Right hindlimb (tissue), 1 donor: Measurements from ENCODE around the gene THOC6.
"Not testable (repeated sequence)": the region's sequence is repeated elsewhere in the genome, so short reads cannot be mapped to it uniquely, and the experiment has no call there.

Source experiments
- DNase-seq: peaks from one replicate; pipeline ENCODE4 v3.0.0-alpha.2; 2018

Gene THOC6

DNA sequence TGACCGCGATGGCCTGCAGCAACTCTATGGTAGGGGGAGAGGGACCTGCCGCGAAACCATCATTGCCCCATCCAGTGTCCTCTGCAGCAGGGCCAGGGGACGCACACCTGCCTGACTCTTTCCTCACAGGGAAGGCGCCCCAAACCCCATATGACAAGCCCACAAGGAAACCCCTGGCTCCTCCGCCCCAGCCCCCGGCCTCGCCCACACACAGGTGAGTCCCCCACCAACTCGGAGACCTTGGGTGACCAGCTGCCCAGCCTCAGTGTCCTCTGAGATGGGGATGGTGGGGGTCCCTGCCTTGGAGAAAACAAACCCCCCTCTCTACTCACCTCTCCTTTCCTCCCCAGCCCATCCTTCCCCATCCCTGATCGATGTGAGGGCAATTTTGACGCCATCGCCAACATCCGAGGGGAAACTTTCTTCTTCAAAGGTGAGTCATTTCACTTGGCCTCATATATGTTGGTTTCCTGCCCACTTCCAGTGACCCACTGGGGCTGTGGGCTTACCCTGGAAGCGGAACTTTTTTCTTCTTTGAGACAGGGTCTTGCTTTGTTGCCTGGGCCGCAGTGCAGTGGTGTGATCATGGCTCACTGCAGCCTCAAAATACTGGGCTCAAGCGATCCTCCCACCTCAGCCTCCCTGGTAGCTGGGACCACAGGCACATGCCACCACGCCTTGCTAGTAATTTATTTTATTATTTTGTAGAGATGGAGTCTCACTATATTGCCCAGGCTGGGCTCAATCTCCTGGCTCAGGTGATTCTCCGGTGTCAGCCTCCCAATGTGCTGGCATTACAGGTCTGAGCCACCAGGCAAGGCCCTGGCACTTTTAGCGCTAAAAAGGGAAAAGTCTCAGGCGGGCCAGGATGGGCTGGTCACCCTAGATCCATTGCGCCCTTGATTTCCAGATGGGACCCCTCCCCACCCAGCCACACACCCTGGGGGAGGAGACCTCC is 33.6 kb downstream of the THOC6 start:
- DNase-seq: no peak

DNA sequence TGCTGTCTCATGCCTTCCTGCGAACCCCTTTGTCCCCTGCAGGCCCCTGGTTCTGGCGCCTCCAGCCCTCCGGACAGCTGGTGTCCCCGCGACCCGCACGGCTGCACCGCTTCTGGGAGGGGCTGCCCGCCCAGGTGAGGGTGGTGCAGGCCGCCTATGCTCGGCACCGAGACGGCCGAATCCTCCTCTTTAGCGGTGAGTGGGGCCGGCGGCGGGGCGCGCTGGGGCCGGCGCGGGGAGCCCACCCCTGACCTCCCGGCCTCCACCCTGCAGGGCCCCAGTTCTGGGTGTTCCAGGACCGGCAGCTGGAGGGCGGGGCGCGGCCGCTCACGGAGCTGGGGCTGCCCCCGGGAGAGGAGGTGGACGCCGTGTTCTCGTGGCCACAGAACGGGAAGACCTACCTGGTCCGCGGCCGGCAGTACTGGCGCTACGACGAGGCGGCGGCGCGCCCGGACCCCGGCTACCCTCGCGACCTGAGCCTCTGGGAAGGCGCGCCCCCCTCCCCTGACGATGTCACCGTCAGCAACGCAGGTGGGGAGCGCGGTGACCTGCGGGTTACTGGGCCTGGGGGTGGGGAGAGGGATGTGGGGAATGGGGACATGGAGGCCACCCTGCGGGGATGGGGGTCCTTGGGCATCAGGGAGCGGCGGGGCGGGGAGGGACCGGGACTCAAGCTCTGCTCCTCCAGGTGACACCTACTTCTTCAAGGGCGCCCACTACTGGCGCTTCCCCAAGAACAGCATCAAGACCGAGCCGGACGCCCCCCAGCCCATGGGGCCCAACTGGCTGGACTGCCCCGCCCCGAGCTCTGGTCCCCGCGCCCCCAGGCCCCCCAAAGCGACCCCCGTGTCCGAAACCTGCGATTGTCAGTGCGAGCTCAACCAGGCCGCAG is 34.5 kb downstream of the THOC6 start:
- peak; percentile 56 for DNase-seq

DNA sequence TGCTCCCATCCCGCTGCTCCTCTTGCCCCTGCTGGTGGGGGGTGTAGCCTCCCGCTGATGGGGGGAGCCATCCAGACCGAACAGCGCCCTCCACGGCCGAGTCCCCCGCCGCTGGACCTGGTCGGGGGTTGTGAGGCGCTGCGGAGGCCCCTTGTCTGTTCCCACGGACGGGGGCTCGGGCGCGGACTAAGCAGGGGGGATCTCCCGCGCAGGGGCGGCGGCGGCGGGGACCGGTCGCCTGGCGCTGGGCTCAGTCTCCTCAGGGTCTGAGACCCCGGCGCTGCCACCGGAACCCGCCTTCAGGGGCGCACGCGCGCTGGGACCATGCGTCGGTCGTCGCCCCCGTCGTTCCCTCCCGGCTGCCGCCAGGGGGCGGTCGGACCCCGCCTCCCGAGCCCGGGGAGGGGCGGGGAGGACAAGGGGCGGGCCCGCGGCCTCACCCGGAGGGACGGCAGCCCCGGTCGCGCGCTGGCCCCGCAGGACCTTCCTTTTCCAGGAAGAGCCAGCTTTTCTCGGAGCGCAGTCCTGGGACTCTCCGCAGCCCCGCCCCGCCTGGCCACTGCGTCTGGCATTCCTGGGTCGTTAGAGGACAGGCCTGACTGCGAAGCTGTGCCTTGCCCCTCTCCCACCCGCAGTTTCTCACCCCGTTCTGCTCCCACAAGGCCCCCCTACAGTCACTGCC is 35.3 kb downstream of the THOC6 start:
- peak; percentile 91 for DNase-seq

DNA sequence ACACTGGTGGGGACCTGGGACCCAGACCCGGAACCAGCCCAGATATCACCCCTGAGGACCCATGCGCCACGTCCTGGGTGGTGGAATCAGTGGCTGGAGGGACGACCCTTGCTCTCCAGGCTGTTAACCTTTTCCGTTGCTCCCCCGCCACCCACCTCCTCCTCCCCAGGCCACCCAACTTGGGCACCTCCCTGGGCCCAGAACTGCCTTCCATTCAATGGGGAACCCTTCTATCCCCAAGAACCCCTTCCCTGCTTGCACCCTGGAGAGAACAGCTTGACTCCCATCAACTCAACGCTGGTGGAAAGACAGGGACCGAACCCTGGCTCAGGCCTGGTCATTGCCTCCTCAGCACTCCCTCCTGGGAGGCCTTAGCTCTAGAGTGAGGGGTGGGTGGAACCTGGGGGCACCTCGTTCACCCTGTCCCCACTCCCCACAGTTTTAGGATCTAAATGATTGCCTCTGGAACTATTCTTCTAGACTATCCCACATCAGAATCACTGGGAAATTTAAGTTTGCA is 35.9 kb downstream of the THOC6 start:
- no peak for DNase-seq

- peak; percentile 36 for DNase-seq
Observed at GRCh38 chr16:3060339-3061127, 36.7 kb downstream of the THOC6 start.

- no peak for DNase-seq
Observed at GRCh38 chr16:3062553-3062952, 38.7 kb downstream of the THOC6 start.

- DNase-seq: no peak
Observed at GRCh38 chr16:3063625-3064386, 40.0 kb downstream of the THOC6 start.

- DNase-seq: peak; percentile 87
Observed at GRCh38 chr16:3065069-3065741, 41.4 kb downstream of the THOC6 start, which contains the start of gene IL32. Gene IL32, plus strand, starts transcription at chr16:3065640. Its CDS starts 172 bp downstream, at chr16:3065812.

DNA sequence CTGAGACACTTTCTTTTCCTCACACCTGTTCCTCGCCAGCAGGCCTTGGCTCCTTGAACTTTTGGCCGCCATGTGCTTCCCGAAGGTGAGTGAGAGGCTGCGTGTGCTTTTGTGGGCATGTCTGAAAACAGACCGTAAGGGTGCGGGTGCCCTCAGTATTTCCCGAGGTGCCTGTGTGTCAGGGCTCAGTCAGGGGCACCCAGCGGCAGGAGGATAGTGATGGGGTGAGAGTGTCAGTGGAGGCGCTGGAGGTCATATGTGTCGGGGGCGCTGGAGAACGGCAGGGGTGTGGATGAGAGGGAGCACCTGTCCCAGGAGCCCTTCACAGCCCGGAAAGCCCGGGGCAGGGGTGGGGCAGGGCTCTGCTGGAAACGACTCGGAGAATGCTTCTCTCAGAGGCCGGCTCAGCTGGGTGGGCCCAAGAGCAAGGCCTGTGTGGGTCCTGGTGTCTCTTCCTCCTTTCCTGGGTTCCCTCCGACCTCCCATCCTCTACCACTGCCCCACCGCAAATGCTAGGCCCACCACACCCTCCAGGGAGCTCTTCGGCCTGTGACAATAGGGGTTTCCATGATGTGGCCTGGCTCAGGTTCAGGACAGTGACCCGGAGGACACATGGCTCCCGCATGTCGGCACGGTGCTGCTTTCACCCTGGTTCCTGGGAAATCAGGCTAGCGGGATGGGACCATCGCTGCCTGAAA is 42.1 kb downstream of the THOC6 start:
- no peak for DNase-seq

DNA sequence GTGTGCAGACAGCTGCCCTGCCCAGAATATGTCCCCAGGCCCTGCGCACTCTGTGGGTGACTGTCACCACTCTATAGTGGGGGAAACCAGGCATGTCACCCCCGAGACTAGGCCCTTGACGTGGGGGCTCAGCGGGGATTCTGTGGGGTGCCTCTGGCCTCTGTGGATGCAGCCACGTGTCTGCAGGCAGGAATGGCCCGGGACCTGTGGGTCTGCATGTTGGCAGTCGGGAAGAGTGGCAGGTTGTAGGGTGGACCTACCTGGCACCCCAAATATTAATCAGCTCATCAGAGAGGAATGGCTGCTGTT is 42.6 kb downstream of the THOC6 start:
- no peak for DNase-seq

GRCh38 chr16:3068487-3068886 is 44.7 kb downstream of the THOC6 start:
- DNase-seq: no peak

DNA sequence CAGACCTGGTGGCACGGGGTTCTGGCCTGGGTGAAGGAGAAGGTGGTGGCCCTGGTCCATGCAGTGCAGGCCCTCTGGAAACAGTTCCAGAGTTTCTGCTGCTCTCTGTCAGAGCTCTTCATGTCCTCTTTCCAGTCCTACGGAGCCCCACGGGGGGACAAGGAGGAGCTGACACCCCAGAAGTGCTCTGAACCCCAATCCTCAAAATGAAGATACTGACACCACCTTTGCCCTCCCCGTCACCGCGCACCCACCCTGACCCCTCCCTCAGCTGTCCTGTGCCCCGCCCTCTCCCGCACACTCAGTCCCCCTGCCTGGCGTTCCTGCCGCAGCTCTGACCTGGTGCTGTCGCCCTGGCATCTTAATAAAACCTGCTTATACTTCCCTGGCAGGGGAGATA is 45.3 kb downstream of the THOC6 start:
- not testable (repeated sequence) for DNase-seq

DNA sequence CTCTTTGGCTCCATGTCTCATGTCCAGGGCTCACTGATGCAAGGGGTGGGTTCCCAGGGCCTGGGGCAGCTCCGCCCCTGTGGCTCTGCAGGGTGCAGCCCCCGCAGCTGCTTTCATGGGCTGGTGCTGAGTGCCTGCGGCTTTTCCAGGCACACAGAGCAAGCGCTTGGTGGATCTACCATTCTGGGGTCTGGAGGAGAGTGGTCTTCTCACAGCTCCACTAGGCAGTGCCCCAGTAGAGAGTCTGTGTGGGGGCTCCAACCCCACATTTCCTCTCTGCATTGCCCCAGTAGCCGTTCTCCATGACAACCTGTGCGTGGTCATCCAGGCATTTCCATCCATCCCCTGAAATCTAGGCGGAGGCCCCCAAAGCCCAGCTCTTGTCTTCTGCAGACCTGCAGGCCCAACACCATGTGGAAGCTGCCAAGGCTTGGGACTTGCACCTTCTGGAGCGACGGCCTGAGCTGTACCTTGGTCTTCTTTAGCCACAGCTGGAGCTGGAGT is 46.8 kb downstream of the THOC6 start:
- DNase-seq: no peak

DNA sequence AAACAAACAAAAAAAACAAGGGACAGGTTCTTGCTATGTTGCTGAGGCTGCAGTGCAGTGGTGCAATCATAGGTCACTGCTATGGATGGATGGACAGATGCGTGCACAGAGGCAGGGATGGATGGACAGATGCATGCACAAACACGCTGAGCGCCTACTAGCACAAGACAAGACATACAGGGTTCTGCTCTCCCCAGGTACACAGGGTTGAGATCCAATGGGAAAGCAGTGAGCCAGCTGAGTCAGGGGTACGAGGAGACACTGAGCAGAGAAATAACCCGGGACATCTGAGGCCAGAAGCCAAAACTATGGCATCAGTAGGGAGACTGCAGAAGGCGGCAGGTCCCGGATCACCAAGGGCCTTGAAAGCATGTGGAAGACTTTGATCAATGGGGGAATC is 47.8 kb downstream of the THOC6 start:
- no peak for DNase-seq

GRCh38 chr16:3072148-3072547 is 48.3 kb downstream of the THOC6 start:
- DNase-seq: not testable (repeated sequence)

- DNase-seq: not testable (repeated sequence)
Observed at GRCh38 chr16:3072576-3073263, 48.9 kb downstream of the THOC6 start.

DNA sequence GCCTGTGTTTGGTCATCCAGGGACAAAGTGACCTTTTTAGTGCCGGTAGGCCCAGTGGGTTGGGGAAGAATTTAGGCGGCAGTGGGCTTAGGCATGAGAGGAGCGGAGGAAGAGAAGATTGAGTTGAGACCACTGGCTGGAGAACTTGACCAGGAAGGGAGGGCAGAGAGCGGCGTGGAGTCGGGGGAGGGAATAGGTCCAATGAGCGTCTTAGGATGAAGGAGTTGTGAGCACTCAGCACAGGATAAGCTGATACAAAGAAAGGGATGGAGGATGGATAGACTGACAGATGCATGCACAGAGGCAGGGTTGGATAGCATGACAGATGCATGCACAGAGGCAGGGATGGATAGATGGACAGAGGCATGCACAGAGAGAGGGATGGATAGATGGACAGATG is 49.6 kb downstream of the THOC6 start:
- no peak for DNase-seq

DNA sequence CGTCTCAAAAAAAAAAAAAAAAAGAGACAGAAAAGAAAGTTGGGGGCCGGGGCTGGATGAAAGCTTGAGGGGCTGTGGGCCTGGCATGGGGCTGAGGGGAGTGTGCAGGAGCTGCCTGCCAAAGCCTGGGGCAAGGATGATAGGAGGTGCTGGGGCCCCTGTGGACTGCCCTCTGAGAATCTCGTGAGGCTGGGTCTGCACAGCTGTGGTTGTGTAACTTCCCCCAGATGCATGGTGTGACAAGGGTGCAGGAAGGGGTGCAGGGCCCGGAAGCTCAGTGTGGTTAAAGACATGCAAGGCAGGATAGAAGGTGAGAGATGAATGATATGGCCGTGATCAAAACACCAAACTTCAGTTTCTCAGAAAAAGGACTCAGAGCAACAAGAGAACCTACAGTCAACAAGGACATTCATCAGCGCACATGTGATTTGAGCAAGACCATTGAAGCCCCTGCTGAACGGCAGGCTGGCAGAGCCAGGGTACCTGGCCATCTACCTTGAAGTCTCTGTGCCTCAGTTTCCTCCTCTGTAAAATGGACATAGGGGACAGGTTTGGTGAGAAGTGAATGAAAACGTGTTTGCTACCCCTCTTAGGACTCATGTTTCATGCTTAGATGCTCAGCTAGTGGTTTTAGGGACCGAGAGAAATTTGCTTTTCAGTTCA is 51.2 kb downstream of the THOC6 start:
- DNase-seq: no peak

DNA sequence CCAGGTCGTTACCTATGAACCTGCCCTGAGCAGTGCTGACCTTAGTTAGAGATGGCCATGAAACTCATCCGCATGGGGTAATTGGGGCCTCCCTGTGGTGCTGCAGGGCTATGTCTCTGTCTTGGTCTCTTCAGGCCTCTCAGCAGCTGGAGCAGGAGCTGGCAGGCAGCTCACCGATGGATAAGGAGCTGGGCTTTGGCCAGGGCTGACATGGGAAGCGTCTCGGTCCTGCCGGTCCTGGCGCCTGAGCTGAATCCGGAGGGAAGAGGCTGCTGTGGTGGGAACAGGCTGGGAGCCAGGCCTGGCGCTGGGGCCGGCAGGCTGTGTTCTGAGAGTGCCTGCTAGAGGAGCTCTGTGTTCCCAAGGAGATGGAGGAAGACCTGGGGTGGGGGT is 51.7 kb downstream of the THOC6 start:
- DNase-seq: peak; percentile 81
